ENCODE data around the gene ITPR1. TPM values are rescaled to one million over a fixed set of nuclear protein-coding genes. Genes with fewer than 3 reads are reported as not detected.

ITPR1 gene
- polyA plus RNA-seq, 1 donor from 2014 or later = 2.1 TPM

DNA sequence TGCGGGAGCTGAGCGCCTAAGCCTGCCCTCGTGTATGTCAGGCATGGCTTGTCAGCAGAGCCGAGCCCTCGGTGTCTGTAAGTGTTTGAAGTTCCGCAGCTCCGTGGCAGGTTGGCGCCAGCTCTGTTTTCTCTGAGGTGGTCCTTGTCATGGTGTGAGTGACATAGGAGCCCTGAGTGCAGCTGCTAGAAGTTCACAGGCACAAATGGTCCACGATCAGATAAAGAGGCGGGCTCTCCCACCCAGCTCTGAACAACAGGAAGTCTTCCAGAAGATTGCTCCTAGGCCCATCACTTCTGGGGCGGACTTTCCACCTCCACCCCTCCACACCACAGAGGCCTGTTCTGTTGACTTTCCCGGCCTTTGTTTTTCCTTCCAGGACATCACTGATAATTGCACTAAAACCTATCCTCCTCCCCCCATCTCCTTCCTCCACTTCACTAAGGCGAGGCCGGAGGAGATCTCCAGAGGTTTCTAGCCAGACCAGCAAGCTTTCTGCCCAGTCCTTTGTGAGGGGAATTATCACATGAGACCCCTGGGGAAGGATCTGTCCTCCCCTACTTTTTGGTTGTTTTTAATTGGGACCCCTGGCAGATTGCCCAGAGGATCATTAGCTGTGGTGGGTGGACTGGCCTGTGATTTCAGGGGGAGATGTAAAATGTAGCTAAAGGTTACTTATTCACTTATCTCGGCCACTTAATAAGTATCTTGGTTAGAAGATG, 19.9 kb downstream of the ITPR1 start:
- Histone ChIP-seq H3K9me2 (ENCODE audit: insufficient read depth, low read length) (no peaks in the 10 kb centered on the region), H3K27ac (ENCODE audit: low read length) (no peak overlapping the region), H3F3A (ENCODE audit: insufficient read depth, low read length, poor library complexity, severe bottlenecking) (no peaks in the 10 kb centered on the region), H3K9me3 (ENCODE audit: low read length) (no peaks in the 10 kb centered on the region), H3K36me3 (ENCODE audit: insufficient read depth, low read length) (no peaks in the 10 kb centered on the region), H3K4me3 (ENCODE audit: low read length) (no peak overlapping the region), H4K20me1 (ENCODE audit: insufficient read depth) (no peaks in the 10 kb centered on the region), H3K27me3 (ENCODE audit: insufficient read depth, low read depth, low read length) (no peaks in the 10 kb centered on the region), H3K9ac (ENCODE audit: low read length) (no peak overlapping the region), H3K4me2 (ENCODE audit: low read length) (no peak overlapping the region), H2AFZ (ENCODE audit: low read depth, low read length) (no peak overlapping the region), H3K79me2 (replicated peaks; ENCODE audit: insufficient read depth, low read length) (no peaks in the 10 kb centered on the region)
- TF ChIP-seq, protein P1, sequence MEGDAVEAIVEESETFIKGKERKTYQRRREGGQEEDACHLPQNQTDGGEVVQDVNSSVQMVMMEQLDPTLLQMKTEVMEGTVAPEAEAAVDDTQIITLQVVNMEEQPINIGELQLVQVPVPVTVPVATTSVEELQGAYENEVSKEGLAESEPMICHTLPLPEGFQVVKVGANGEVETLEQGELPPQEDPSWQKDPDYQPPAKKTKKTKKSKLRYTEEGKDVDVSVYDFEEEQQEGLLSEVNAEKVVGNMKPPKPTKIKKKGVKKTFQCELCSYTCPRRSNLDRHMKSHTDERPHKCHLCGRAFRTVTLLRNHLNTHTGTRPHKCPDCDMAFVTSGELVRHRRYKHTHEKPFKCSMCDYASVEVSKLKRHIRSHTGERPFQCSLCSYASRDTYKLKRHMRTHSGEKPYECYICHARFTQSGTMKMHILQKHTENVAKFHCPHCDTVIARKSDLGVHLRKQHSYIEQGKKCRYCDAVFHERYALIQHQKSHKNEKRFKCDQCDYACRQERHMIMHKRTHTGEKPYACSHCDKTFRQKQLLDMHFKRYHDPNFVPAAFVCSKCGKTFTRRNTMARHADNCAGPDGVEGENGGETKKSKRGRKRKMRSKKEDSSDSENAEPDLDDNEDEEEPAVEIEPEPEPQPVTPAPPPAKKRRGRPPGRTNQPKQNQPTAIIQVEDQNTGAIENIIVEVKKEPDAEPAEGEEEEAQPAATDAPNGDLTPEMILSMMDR (IDR thresholded peaks at IDR 0.05; ENCODE audit: poor library complexity, severe bottlenecking) = no peak
- TF ChIP-seq POLR2AphosphoS5 (IDR thresholded peaks at IDR 0.05) = no peak
- TF ChIP-seq EZH2 (IDR thresholded peaks at IDR 0.05; ENCODE audit: borderline replicate concordance, insufficient read depth, low read length, poor library complexity, severe bottlenecking) = no peak
- TF ChIP-seq, protein P2, sequence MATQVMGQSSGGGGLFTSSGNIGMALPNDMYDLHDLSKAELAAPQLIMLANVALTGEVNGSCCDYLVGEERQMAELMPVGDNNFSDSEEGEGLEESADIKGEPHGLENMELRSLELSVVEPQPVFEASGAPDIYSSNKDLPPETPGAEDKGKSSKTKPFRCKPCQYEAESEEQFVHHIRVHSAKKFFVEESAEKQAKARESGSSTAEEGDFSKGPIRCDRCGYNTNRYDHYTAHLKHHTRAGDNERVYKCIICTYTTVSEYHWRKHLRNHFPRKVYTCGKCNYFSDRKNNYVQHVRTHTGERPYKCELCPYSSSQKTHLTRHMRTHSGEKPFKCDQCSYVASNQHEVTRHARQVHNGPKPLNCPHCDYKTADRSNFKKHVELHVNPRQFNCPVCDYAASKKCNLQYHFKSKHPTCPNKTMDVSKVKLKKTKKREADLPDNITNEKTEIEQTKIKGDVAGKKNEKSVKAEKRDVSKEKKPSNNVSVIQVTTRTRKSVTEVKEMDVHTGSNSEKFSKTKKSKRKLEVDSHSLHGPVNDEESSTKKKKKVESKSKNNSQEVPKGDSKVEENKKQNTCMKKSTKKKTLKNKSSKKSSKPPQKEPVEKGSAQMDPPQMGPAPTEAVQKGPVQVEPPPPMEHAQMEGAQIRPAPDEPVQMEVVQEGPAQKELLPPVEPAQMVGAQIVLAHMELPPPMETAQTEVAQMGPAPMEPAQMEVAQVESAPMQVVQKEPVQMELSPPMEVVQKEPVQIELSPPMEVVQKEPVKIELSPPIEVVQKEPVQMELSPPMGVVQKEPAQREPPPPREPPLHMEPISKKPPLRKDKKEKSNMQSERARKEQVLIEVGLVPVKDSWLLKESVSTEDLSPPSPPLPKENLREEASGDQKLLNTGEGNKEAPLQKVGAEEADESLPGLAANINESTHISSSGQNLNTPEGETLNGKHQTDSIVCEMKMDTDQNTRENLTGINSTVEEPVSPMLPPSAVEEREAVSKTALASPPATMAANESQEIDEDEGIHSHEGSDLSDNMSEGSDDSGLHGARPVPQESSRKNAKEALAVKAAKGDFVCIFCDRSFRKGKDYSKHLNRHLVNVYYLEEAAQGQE (IDR thresholded peaks at IDR 0.05; ENCODE audit: borderline replicate concordance) = no peak
- TF ChIP-seq RAD21 (conservative IDR thresholded peaks at IDR 0.05) = no peak
- no peak for TF ChIP-seq SMC3 (conservative IDR thresholded peaks at IDR 0.05; ENCODE audit: poor library complexity)
- no peak for TF ChIP-seq TAF1 (IDR thresholded peaks at IDR 0.05; ENCODE audit: low read depth)

DNA sequence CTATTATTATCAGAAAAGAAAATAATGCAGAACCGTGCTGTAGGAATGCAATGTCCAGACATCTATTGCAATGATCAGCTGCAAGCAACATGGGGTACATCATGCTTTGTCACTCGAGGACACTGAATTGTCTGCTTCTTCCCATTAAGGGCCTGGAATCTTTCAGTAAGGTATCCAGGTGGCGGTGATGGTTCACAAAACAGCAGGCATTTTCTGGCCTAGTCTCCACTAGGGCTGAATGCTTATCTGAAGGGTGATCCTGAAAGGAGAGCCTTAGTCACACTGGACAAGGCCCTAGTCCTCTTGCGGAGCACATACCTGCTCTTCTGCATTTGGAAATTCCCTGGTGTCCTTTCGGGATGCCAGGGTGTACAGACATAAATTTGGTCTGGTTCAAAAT, 21.2 kb downstream of the ITPR1 start:
- no peak overlapping the region for H2AFZ ChIP-seq (ENCODE audit: low read depth, low read length)
- no peaks in the 10 kb centered on the region for H4K20me1 ChIP-seq (ENCODE audit: insufficient read depth)
- no peak overlapping the region for H3K9ac ChIP-seq (ENCODE audit: low read length)
- TF ChIP-seq EP300 (conservative IDR thresholded peaks at IDR 0.05; ENCODE audit: poor library complexity, severe bottlenecking) = no peak
- no peak for TF ChIP-seq RAD21 (conservative IDR thresholded peaks at IDR 0.05)
- no peak for TF ChIP-seq POLR2AphosphoS5 (IDR thresholded peaks at IDR 0.05)
- TF ChIP-seq TAF1 (IDR thresholded peaks at IDR 0.05; ENCODE audit: low read depth) = no peak
- no peak for TF ChIP-seq MXI1 (conservative IDR thresholded peaks at IDR 0.05; ENCODE audit: poor library complexity, severe bottlenecking)
- TF ChIP-seq, protein P2 (IDR thresholded peaks at IDR 0.05; ENCODE audit: borderline replicate concordance) = no peak
- TF ChIP-seq EZH2 (IDR thresholded peaks at IDR 0.05; ENCODE audit: borderline replicate concordance, insufficient read depth, low read length, poor library complexity, severe bottlenecking) = no peak
- TF ChIP-seq SMC3 (conservative IDR thresholded peaks at IDR 0.05; ENCODE audit: poor library complexity) = no peak
- TF ChIP-seq, protein P1 (IDR thresholded peaks at IDR 0.05; ENCODE audit: poor library complexity, severe bottlenecking) = no peak
- H3K9me3 ChIP-seq (ENCODE audit: low read length) = no peaks in the 10 kb centered on the region
- no peak overlapping the region for H3K4me3 ChIP-seq (ENCODE audit: low read length)
- H3K79me2 ChIP-seq (replicated peaks; ENCODE audit: insufficient read depth, low read length) = no peaks in the 10 kb centered on the region
- H3K27ac ChIP-seq (ENCODE audit: low read length) = no peak overlapping the region
- no peak overlapping the region for H3K4me2 ChIP-seq (ENCODE audit: low read length)
- H3K9me2 ChIP-seq (ENCODE audit: insufficient read depth, low read length) = no peaks in the 10 kb centered on the region
- H3F3A ChIP-seq (ENCODE audit: insufficient read depth, low read length, poor library complexity, severe bottlenecking) = no peaks in the 10 kb centered on the region
- H3K27me3 ChIP-seq (ENCODE audit: insufficient read depth, low read depth, low read length) = no peaks in the 10 kb centered on the region
- H3K36me3 ChIP-seq (ENCODE audit: insufficient read depth, low read length) = no peaks in the 10 kb centered on the region

All from neural cell (in vitro differentiated cells).